IPS DF 4.7 (cell line): ENCODE measurements around the gene SMDT1.
"Not testable (repeated sequence)": the region's sequence is repeated elsewhere in the genome, so short reads cannot be mapped to it uniquely, and the experiment has no call there.

Source experiments
- DNase-seq: peaks from one replicate; pipeline ENCODE4 v3.0.0-alpha.2; 2013; ENCODE audit warnings: low spot score; ENCODE audit errors: extremely low read depth

Gene SMDT1

GRCh38 chr22:42108848-42109247, 29.3 kb downstream of the SMDT1 start:
- no peak for DNase-seq

- DNase-seq = no peak
Measured at GRCh38 chr22:42111798-42112197, 32.3 kb downstream of the SMDT1 start.

- DNase-seq = not testable (repeated sequence)
Measured at GRCh38 chr22:42112793-42113192, 33.3 kb downstream of the SMDT1 start.

GRCh38 chr22:42114721-42115120, 35.2 kb downstream of the SMDT1 start:
- DNase-seq = no peak

GRCh38 chr22:42115420-42115830, 35.9 kb downstream of the SMDT1 start:
- DNase-seq = not testable (repeated sequence)

GRCh38 chr22:42116848-42117424, 37.4 kb downstream of the SMDT1 start:
- no peak for DNase-seq

- DNase-seq = not testable (repeated sequence)
Measured at GRCh38 chr22:42120231-42121021, 40.9 kb downstream of the SMDT1 start.

- not testable (repeated sequence) for DNase-seq
Measured at GRCh38 chr22:42123529-42123928, 44.0 kb downstream of the SMDT1 start.

- no peak for DNase-seq
Measured at GRCh38 chr22:42127606-42128005, 48.1 kb downstream of the SMDT1 start.

- DNase-seq = not testable (repeated sequence)
Measured at GRCh38 chr22:42128007-42128406, 48.5 kb downstream of the SMDT1 start.

- DNase-seq = not testable (repeated sequence)
Measured at GRCh38 chr22:42128776-42129694, 49.5 kb downstream of the SMDT1 start.

GRCh38 chr22:42130182-42130581, 50.7 kb downstream of the SMDT1 start:
- not testable (repeated sequence) for DNase-seq

- DNase-seq = not testable (repeated sequence)
Measured at GRCh38 chr22:42130639-42131431, 51.3 kb downstream of the SMDT1 start, which contains the start of gene CYP2D6. Gene CYP2D6, minus strand, starts transcription at chr22:42130810. Its CDS starts 19 bp downstream, at chr22:42130791.

- no peak for DNase-seq
Measured at GRCh38 chr22:42131562-42131961, 52.1 kb downstream of the SMDT1 start.

- DNase-seq = no peak
Measured at GRCh38 chr22:42132457-42132856, 53.0 kb downstream of the SMDT1 start.
